K562 (cell line): ENCODE data around the gene DYNLT4. TPM values are rescaled to one million over a fixed set of nuclear protein-coding genes. Genes with fewer than 3 reads are reported as not detected.

Experiments
- FOXK2 ChIP-seq, 2 experiments: fragments of 450-650 bp; IDR thresholded peaks in 1 of 2; conservative IDR thresholded peaks in 1 of 2; 2 replicates each; pipeline ENCODE4 v1.6.1; 2016; ENCODE audit warnings: low read depth in 2 of 2, mild to moderate bottlenecking in 1 of 2
- MECOM ChIP-seq: fragments of 250-450 bp; sonication (Bioruptor Pico); IDR thresholded peaks from 2 replicates; pipeline ENCODE4 v1.8.0; 2022; ENCODE audit warnings: inconsistent platforms
- NR2F6 ChIP-seq: fragments of 450-650 bp; formaldehyde crosslinking; IDR thresholded peaks from 2 replicates; pipeline ENCODE4 v1.4.0; 2020; ENCODE audit warnings: mild to moderate bottlenecking
- POLR2G ChIP-seq: fragments of 200-400 bp; formaldehyde crosslinking; IDR thresholded peaks from 2 replicates; pipeline ENCODE4 v1.6.1; 2017; ENCODE audit warnings: low read depth, mild to moderate bottlenecking, antibody characterized with exemption, low read length, moderate library complexity
- RAD51 ChIP-seq: fragments of 450-650 bp; IDR thresholded peaks from 2 replicates; pipeline ENCODE4 v1.7.1; 2016; ENCODE audit warnings: low read depth, mild to moderate bottlenecking, borderline replicate concordance
- RB1 ChIP-seq: fragments of 450-650 bp; IDR thresholded peaks from 2 replicates; pipeline ENCODE4 v1.6.1; 2017; ENCODE audit warnings: low read depth, mild to moderate bottlenecking
- SAFB ChIP-seq: fragments of 200-400 bp; formaldehyde crosslinking; IDR thresholded peaks from 2 replicates; pipeline ENCODE4 v1.6.1; 2017; ENCODE audit warnings: low read depth, low read length, borderline replicate concordance
- TEAD2 ChIP-seq: fragments of 450-650 bp; IDR thresholded peaks from 2 replicates; pipeline ENCODE4 v1.6.1; 2016; ENCODE audit warnings: missing genetic modification characterization, control low read depth, missing compliant biosample characterization
- TRIM28 ChIP-seq: fragments of 450-650 bp; IDR thresholded peaks from 2 replicates; pipeline ENCODE4 v1.6.1; 2017
- XRCC5 ChIP-seq: fragments of 200-400 bp; formaldehyde crosslinking; IDR thresholded peaks from 2 replicates; pipeline ENCODE4 v1.6.1; 2017; ENCODE audit warnings: low read depth, mild to moderate bottlenecking, low read length
- polyA plus RNA-seq, 8 experiments: library from polyadenylated mRNA; depleted of rRNA in 4 of 8; stranded (reverse) in 5 of 8; unstranded in 3 of 8; fragments of >200 nt; fragmentation: Nextera tagmentation in 2 of 8; fragmentation: Illumina TruSeq in 1 of 8; extraction: Ambion mirVana in 2 of 8; extraction: Trizol in 1 of 8; gene quantifications; 2 replicates each; pipeline versions ENCODE4 v1.2.1 to v1.2.3, GENCODE V29; 2011 to 2014; ENCODE audit warnings: inconsistent platforms in 1 of 8, missing spikeins in 1 of 8
- total RNA-seq, 7 experiments: library from RNA; depleted of rRNA in 6 of 7; stranded (reverse); fragments of >200 nt in 6 of 7; fragmentation: Illumina TruSeq in 2 of 7; extraction: Trizol in 2 of 7; gene quantifications; 2 replicates each; pipeline versions ENCODE4 v1.2.1 to v1.2.3, GENCODE V29; 2011 to 2021; ENCODE audit warnings: low replicate concordance in 1 of 7
- TF ChIP-seq, protein P1 (sequence below), 2 experiments: fragments of 450-650 bp; IDR thresholded peaks; 2 replicates each; pipeline ENCODE4 v1.6.1; 2016

The DYNLT4 gene
- total and polyA plus RNA-seq, 9 of the 15 experiments (the other 6 are each of a cell fraction or from before 2014, with no cell fraction given): 0.29 to 0.73 TPM; not detected in 7

GRCh38 chr1:44776730-44777068, 30.5 kb downstream of the DYNLT4 start (continued):
- TF ChIP-seq SAFB (no peak), TRIM28 (no peak), RB1 (no peak), MECOM (CRISPR knock-in tag) (no peak), NR2F6 (CRISPR knock-in tag) (no peak), RAD51 (no peak), FOXK2 (conservative IDR thresholded peaks at IDR 0.05 in 1 of 2, IDR thresholded peaks at IDR 0.05 in 1 of 2; ENCODE audit: low read depth in 2 of 2) (no peak), TEAD2 (tag) (no peak), XRCC5 (no peak), POLR2G (peak; percentile 54)
- TF ChIP-seq, protein P1, sequence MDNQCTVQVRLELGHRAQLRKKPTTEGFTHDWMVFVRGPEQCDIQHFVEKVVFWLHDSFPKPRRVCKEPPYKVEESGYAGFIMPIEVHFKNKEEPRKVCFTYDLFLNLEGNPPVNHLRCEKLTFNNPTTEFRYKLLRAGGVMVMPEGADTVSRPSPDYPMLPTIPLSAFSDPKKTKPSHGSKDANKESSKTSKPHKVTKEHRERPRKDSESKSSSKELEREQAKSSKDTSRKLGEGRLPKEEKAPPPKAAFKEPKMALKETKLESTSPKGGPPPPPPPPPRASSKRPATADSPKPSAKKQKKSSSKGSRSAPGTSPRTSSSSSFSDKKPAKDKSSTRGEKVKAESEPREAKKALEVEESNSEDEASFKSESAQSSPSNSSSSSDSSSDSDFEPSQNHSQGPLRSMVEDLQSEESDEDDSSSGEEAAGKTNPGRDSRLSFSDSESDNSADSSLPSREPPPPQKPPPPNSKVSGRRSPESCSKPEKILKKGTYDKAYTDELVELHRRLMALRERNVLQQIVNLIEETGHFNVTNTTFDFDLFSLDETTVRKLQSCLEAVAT (IDR thresholded peaks at IDR 0.05): peak in 1 of 2 experiments; percentile 38; a peak in 1 of 4 replicates
